HEK293 (cell line): ENCODE results near the gene RPGRIP1L.

Experiments
- CTCF ChIA-PET: fragments of 350-600 bp; formaldehyde crosslinking; extraction: SDS; loops from one replicate; lab custom pipeline; 2021; ENCODE audit warnings: antibody characterized with exemption; lab: Yijun Ruan, JAX
- POLR2A ChIA-PET: fragments of 300-600 bp; formaldehyde crosslinking; extraction: SDS; loops from one replicate; lab custom pipeline; 2020; ENCODE audit warnings: antibody characterized with exemption, inconsistent platforms; lab: Yijun Ruan, JAX
- H3K27ac ChIP-seq: fragments of 200-500 bp; sonication (Bioruptor generic); 2 replicates; pipeline ENCODE4 v1.5.1; 2014; ENCODE audit warnings: low read depth, low read length, control low read depth, inconsistent platforms; ENCODE audit errors: extremely low read depth
- H3K36me3 ChIP-seq, 2 experiments: fragments of 200-500 bp in 1 of 2; sonication (Bioruptor generic) in 1 of 2; 1 replicate in 1 of 2; 2 replicates in 1 of 2; pipeline ENCODE4 v1.5.1; 2014 to 2017; ENCODE audit warnings: inconsistent platforms in 2 of 2, low read length in 2 of 2; ENCODE audit not compliant: control insufficient read depth in 2 of 2, insufficient read depth in 1 of 2
- H3K4me1 ChIP-seq: fragments of 200-500 bp; sonication (Bioruptor generic); 2 replicates; pipeline ENCODE4 v1.5.1; 2014; ENCODE audit warnings: mild to moderate bottlenecking, low read length, inconsistent platforms; ENCODE audit not compliant: control insufficient read depth, insufficient read depth
- H3K4me3 ChIP-seq: 2 replicates; pipeline ENCODE4 v1.5.1; 2011; ENCODE audit warnings: low read depth, mild to moderate bottlenecking, control low read depth, low read length, moderate library complexity
- H3K9me3 ChIP-seq: fragments of 200-500 bp; sonication (Bioruptor generic); 2 replicates; pipeline ENCODE4 v1.5.1; 2014; ENCODE audit warnings: low read depth, low read length, inconsistent platforms; ENCODE audit not compliant: control insufficient read depth, insufficient read depth
- FEZF1 ChIP-seq: fragments of 450-650 bp; formaldehyde crosslinking; IDR thresholded peaks from 2 replicates; pipeline ENCODE4 v1.5.1; 2016; ENCODE audit warnings: missing biosample characterization, missing genetic modification characterization
- GLIS1 ChIP-seq: fragments of 450-650 bp; formaldehyde crosslinking; IDR thresholded peaks from 2 replicates; pipeline ENCODE4 v1.5.1; 2016; ENCODE audit warnings: missing biosample characterization, missing genetic modification characterization
- HOXD13 ChIP-seq: sonication (generic); formaldehyde crosslinking; IDR thresholded peaks from 2 replicates; pipeline ENCODE4 v1.8.0; 2022; ENCODE audit warnings: missing genetic modification reagents, borderline replicate concordance
- KLF10 ChIP-seq: fragments of 450-650 bp; IDR thresholded peaks from 2 replicates; pipeline ENCODE4 v1.5.1; 2018; ENCODE audit warnings: missing biosample characterization, mild to moderate bottlenecking, missing genetic modification characterization
- OSR2 ChIP-seq: fragments of 450-650 bp; formaldehyde crosslinking; IDR thresholded peaks from 2 replicates; pipeline ENCODE4 v1.5.1; 2016; ENCODE audit warnings: missing biosample characterization, missing genetic modification characterization
- ZBTB8A ChIP-seq: fragments of 450-650 bp; formaldehyde crosslinking; IDR thresholded peaks from 2 replicates; pipeline ENCODE4 v1.5.1; 2016; ENCODE audit warnings: missing biosample characterization, missing genetic modification characterization
- ZFHX2 ChIP-seq: fragments of 450-650 bp; formaldehyde crosslinking; conservative IDR thresholded peaks from 2 replicates; pipeline ENCODE4 v1.5.1; 2016; ENCODE audit warnings: missing biosample characterization, missing genetic modification characterization
- ZNF26 ChIP-seq: fragments of 450-650 bp; formaldehyde crosslinking; IDR thresholded peaks from 2 replicates; pipeline ENCODE4 v1.5.1; 2016; ENCODE audit warnings: missing biosample characterization, missing genetic modification characterization
- ZNF266 ChIP-seq: fragments of 450-650 bp; formaldehyde crosslinking; IDR thresholded peaks from 2 replicates; pipeline ENCODE4 v1.5.1; 2016; ENCODE audit warnings: missing biosample characterization, missing genetic modification characterization, low read depth
- ZNF354C ChIP-seq: fragments of 450-650 bp; formaldehyde crosslinking; IDR thresholded peaks from 2 replicates; pipeline ENCODE4 v1.5.1; 2016; ENCODE audit warnings: missing biosample characterization, missing genetic modification characterization, low read depth, borderline replicate concordance
- ZNF37A ChIP-seq: fragments of 450-650 bp; IDR thresholded peaks from 2 replicates; pipeline ENCODE4 v1.5.1; 2018; ENCODE audit warnings: missing biosample characterization, missing genetic modification characterization
- ZNF426 ChIP-seq: fragments of 450-650 bp; formaldehyde crosslinking; IDR thresholded peaks from 2 replicates; pipeline ENCODE4 v1.5.1; 2017; ENCODE audit warnings: missing biosample characterization, missing genetic modification characterization, mild to moderate bottlenecking, inconsistent platforms, moderate library complexity
- ZNF514 ChIP-seq: fragments of 450-650 bp; formaldehyde crosslinking; IDR thresholded peaks from 2 replicates; pipeline ENCODE4 v1.5.1; 2016; ENCODE audit warnings: missing biosample characterization, missing genetic modification characterization
- ZNF518A ChIP-seq: fragments of 450-650 bp; formaldehyde crosslinking; conservative IDR thresholded peaks from 2 replicates; pipeline ENCODE4 v1.5.1; 2016; ENCODE audit warnings: low read depth, missing biosample characterization, missing genetic modification characterization
- ZNF585B ChIP-seq: fragments of 450-650 bp; formaldehyde crosslinking; IDR thresholded peaks from 2 replicates; pipeline ENCODE4 v1.5.1; 2016; ENCODE audit warnings: missing biosample characterization, missing genetic modification characterization
- ZNF76 ChIP-seq: fragments of 450-650 bp; formaldehyde crosslinking; IDR thresholded peaks from 2 replicates; pipeline ENCODE4; 2016; ENCODE audit warnings: low read depth, missing biosample characterization, missing genetic modification characterization, borderline replicate concordance
- ZSCAN23 ChIP-seq: fragments of 450-650 bp; formaldehyde crosslinking; IDR thresholded peaks from 2 replicates; pipeline ENCODE4 v1.5.1; 2016; ENCODE audit warnings: missing biosample characterization, missing genetic modification characterization
- TF ChIP-seq, protein P1 (sequence below): fragments of 450-650 bp; formaldehyde crosslinking; IDR thresholded peaks from 2 replicates; pipeline ENCODE4 v1.5.1; 2016; ENCODE audit warnings: missing biosample characterization, missing genetic modification characterization, borderline replicate concordance
- TF ChIP-seq, protein P2 (sequence below): fragments of 450-650 bp; formaldehyde crosslinking; IDR thresholded peaks from 2 replicates; pipeline ENCODE4 v1.5.1; 2017; ENCODE audit warnings: missing biosample characterization, missing genetic modification characterization
- TF ChIP-seq, protein P3 (sequence below): fragments of 450-650 bp; formaldehyde crosslinking; IDR thresholded peaks from 2 replicates; pipeline ENCODE4 v1.5.1; 2017; ENCODE audit warnings: missing biosample characterization, missing genetic modification characterization

RPGRIP1L gene

DNA sequence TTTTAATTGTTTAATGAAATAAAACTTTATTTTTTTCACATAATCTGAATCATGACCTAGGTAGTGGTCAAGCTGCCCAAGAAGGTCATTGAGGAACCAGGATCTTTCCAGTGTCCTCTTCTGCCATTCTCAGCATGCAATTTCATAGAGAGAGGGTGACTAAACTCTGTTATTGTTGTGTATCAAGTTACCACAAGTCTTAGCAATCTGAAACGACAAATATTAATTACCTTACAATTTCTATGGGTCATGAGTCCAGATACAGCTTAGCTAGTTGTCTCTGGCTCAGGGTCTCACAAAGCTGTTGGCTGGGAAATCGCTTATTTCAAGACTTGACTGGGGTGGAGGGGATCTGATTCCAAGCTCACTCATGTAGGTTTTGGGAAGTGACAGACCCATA is 37.9 kb upstream of the RPGRIP1L start:
- Histone ChIP-seq H3K27ac (no peak overlapping the region), H3K36me3 (no peaks in the 10 kb centered on the region), H3K4me3 (no peak overlapping the region), H3K4me1 (peaks cover 35% of the 10 kb centered on the region), H3K9me3 (no peaks in the 10 kb centered on the region)
- CTCF ChIA-PET, result interaction anchor here (1.0 to 5.5 kb wide), 4 partner anchors 13 to 91 kb away, joined by 3 to 63 read pairs (median 28); no protein-coding TSS in a partner anchor
- TF ChIP-seq ZBTB8A (tag by site-specific recombination) (no peak), ZFHX2 (no peak), ZNF426 (tag by site-specific recombination) (no peak), KLF10 (tag by site-specific recombination) (no peak), ZNF514 (tag by site-specific recombination) (no peak), ZNF354C (tag by site-specific recombination) (no peak), ZNF37A (tag by site-specific recombination) (no peak), HOXD13 (CRISPR knock-in tag) (no peak), ZSCAN23 (tag by site-specific recombination) (no peak), ZNF585B (tag by site-specific recombination) (no peak), GLIS1 (no peak), ZNF266 (tag by site-specific recombination) (no peak)
- TF ChIP-seq, protein P1, sequence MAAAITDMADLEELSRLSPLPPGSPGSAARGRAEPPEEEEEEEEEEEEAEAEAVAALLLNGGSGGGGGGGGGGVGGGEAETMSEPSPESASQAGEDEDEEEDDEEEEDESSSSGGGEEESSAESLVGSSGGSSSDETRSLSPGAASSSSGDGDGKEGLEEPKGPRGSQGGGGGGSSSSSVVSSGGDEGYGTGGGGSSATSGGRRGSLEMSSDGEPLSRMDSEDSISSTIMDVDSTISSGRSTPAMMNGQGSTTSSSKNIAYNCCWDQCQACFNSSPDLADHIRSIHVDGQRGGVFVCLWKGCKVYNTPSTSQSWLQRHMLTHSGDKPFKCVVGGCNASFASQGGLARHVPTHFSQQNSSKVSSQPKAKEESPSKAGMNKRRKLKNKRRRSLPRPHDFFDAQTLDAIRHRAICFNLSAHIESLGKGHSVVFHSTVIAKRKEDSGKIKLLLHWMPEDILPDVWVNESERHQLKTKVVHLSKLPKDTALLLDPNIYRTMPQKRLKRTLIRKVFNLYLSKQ (tag by site-specific recombination), result no peak
- TF ChIP-seq, protein P2, sequence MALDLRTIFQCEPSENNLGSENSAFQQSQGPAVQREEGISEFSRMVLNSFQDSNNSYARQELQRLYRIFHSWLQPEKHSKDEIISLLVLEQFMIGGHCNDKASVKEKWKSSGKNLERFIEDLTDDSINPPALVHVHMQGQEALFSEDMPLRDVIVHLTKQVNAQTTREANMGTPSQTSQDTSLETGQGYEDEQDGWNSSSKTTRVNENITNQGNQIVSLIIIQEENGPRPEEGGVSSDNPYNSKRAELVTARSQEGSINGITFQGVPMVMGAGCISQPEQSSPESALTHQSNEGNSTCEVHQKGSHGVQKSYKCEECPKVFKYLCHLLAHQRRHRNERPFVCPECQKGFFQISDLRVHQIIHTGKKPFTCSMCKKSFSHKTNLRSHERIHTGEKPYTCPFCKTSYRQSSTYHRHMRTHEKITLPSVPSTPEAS, result no peak
- TF ChIP-seq, protein P3, sequence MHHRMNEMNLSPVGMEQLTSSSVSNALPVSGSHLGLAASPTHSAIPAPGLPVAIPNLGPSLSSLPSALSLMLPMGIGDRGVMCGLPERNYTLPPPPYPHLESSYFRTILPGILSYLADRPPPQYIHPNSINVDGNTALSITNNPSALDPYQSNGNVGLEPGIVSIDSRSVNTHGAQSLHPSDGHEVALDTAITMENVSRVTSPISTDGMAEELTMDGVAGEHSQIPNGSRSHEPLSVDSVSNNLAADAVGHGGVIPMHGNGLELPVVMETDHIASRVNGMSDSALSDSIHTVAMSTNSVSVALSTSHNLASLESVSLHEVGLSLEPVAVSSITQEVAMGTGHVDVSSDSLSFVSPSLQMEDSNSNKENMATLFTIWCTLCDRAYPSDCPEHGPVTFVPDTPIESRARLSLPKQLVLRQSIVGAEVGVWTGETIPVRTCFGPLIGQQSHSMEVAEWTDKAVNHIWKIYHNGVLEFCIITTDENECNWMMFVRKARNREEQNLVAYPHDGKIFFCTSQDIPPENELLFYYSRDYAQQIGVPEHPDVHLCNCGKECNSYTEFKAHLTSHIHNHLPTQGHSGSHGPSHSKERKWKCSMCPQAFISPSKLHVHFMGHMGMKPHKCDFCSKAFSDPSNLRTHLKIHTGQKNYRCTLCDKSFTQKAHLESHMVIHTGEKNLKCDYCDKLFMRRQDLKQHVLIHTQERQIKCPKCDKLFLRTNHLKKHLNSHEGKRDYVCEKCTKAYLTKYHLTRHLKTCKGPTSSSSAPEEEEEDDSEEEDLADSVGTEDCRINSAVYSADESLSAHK (tag by site-specific recombination), result no peak
- POLR2A ChIA-PET, result no interaction called here

DNA sequence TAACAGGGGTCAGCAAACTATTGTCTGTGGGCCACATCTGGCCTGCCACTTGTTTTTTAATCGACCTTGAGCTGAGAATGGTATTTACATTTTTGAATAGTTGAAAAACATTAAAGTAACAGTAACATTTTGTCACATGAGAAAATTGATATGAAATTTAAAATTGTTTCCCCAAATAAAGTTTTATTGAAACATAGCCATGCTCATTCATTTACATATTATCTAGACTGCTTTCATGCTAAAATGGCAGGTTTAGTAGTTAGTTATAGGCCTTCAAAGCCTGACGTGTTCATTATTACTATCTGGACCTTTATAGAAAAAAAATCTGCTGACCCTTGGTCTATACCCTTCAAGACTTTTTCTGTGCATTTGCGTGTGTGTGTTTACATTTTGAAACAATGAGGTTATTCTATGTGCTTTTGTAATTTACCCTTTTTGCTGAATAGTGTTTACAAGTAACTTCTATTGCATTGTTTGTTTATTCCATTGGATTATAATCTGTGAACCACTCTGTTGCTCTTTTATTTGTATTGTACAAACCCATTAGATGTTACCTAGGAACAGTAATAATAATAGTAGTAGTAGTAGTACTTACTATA is 37.4 kb upstream of the RPGRIP1L start:
- ChIA-PET POLR2A (no interaction called here), CTCF (interaction anchor here (1.0 to 5.5 kb wide), 3 partner anchors 13 to 91 kb away, joined by 3 to 63 read pairs (median 42); no protein-coding TSS in a partner anchor)
- no peak overlapping the region for H3K4me3 ChIP-seq
- no peak overlapping the region for H3K27ac ChIP-seq
- H3K36me3 ChIP-seq, result no peaks in the 10 kb centered on the region
- no peaks in the 10 kb centered on the region for H3K9me3 ChIP-seq
- TF ChIP-seq OSR2 (no peak), ZNF518A (no peak), ZNF26 (tag by site-specific recombination) (no peak), FEZF1 (tag by site-specific recombination) (peak; percentile 55), ZNF76 (tag by site-specific recombination) (no peak)
- peaks cover 37% of the 10 kb centered on the region for H3K4me1 ChIP-seq
